Ovary (tissue), 9 donors: ENCODE data around the gene USP4. TPM values are rescaled to one million over a fixed set of nuclear protein-coding genes. Genes with fewer than 3 reads are reported as not detected.

Experiments
- DNase-seq, 5 donors: peaks; one replicate each; pipeline ENCODE4 v3.0.0-alpha.2; 2019 to 2020
- H3K27ac ChIP-seq, 2 donors: fragments of 200-600 bp; one replicate each; pipeline versions ENCODE4 v1.5.1 to v1.8.0; 2019 to 2022
- H3K27me3 ChIP-seq: fragments of 200-600 bp; one replicate; pipeline ENCODE4 v1.8.0; 2022
- H3K36me3 ChIP-seq: fragments of 200-600 bp; sonication (generic); one replicate; pipeline ENCODE4 v1.5.1; 2019
- H3K4me1 ChIP-seq: one replicate; pipeline ENCODE4 v1.8.1; 2013; ENCODE audit warnings: mild to moderate bottlenecking, moderate library complexity; ENCODE audit not compliant: insufficient read depth
- H3K4me3 ChIP-seq: fragments of 200-600 bp; sonication (generic); one replicate; pipeline ENCODE4 v1.5.1; 2017
- H3K9me3 ChIP-seq, 2 donors: fragments of 200-600 bp in 1 of 2; sonication (generic) in 1 of 2; one replicate each; pipeline versions ENCODE4 v1.5.1 to v1.8.1; 2013 to 2019; ENCODE audit warnings: mild to moderate bottlenecking in 1 of 2, moderate library complexity in 1 of 2
- CTCF ChIP-seq, 3 donors: fragments of 450-650 bp in 2 of 3; fragments of 200-600 bp in 1 of 3; IDR thresholded peaks; one replicate each; pipeline versions ENCODE4 v1.5.1 to v1.8.0; 2016 to 2022; ENCODE audit warnings: antibody characterized with exemption in 3 of 3, mild to moderate bottlenecking in 1 of 3
- EP300 ChIP-seq: sonication (generic); formaldehyde crosslinking; IDR thresholded peaks from one replicate; pipeline ENCODE4 v1.6.1; 2017; ENCODE audit warnings: antibody characterized with exemption
- POLR2A ChIP-seq: fragments of 450-650 bp; IDR thresholded peaks from one replicate; pipeline ENCODE4 v1.6.1; 2017; ENCODE audit warnings: antibody characterized with exemption, mild to moderate bottlenecking, moderate library complexity
- WGBS, 3 donors: extraction: QIAGEN DNeasy Blood & Tissue Kit in 1 of 3; methylation state at CpG; one replicate each; pipeline versions ENCODE4 v1.1.5 to v1.1.7; 2013 to 2017; 5-methylcytosine and 5-hydroxymethylcytosine counted together
- intact Hi-C, 4 donors: fragments of 100-400 bp; cut with DNase I; formaldehyde crosslinking; loops; one replicate each; pipeline versions ENCODE4 v1.11.0 to v1.15.1; 2022 to 2023
- polyA plus RNA-seq, 2 donors: library from polyadenylated mRNA; stranded (reverse); fragments of 200-250 nt in 1 of 2; fragments of 350-450 nt in 1 of 2; fragmentation: Illumina TruSeq in 1 of 2; extraction: RNeasy Lipid Tissue Mini Kit (QIAGEN cat#74804) in 1 of 2; gene quantifications; one replicate each; pipeline ENCODE4 v1.2.3, GENCODE V29; 2013 to 2014
- total RNA-seq, 7 donors: library from RNA; depleted of rRNA in 2 of 7; stranded (reverse); fragments of >200 nt in 2 of 7; fragmentation: NEBNext Ultra II Directional in 3 of 7; extraction: Animal tissue kit (Norgen Biotek cat#: 25700) in 3 of 7; gene quantifications; one replicate each; pipeline versions ENCODE4 v1.1.0 to v1.2.4, GENCODE V29; 2016 to 2023
- donor health status: DM: no; HTN: no; CAD: no; lungs with moderate emphysema.
- donor health status: DM: no; HTN: no; CAD: no.
- donor health status: Bipolar disorder and iron deficiency.
- donor health status: DM: yes; HTN: yes; CAD: no.
- donor health status: DM: no; HTN: no; CAD: no.
- donor health status: DM: yes; HTN: yes; CAD: no.

The USP4 gene
- total and polyA plus RNA-seq, 9 donors, result 12.5 to 76.5 (median 52.5) TPM

GRCh38 chr3:49310677-49311076 lies 29.2 kb downstream of the USP4 start:
- no peaks in the 10 kb centered on the region for H3K4me1 ChIP-seq
- no peak for TF ChIP-seq POLR2A
- TF ChIP-seq CTCF (IDR thresholded peaks at IDR 0.05), result no peak
- TF ChIP-seq EP300, result no peak
- no peaks in the 10 kb centered on the region for H3K27me3 ChIP-seq
- 90 to 100% (median 98%) methylated on average over 1 of the region's 1 CpG for WGBS, 3 donors
- no peaks in the 10 kb centered on the region for H3K9me3 ChIP-seq
- no peaks in the 10 kb centered on the region for H3K36me3 ChIP-seq
- intact Hi-C loops, result no loop called here
- no peak overlapping the region for H3K4me3 ChIP-seq
- no peak for DNase-seq
- no peak overlapping the region for H3K27ac ChIP-seq

GRCh38 chr3:49305608-49306007 lies 34.2 kb downstream of the USP4 start:
- Histone ChIP-seq H3K9me3 (no peaks in the 10 kb centered on the region), H3K4me1 (no peaks in the 10 kb centered on the region), H3K27me3 (no peaks in the 10 kb centered on the region), H3K27ac (no peak overlapping the region), H3K36me3 (no peaks in the 10 kb centered on the region), H3K4me3 (no peak overlapping the region)
- no peak for DNase-seq
- 93 to 96% (median 95%) methylated on average over 5 of the region's 5 CpGs for WGBS, 3 donors
- intact Hi-C loops, result no loop called here
- TF ChIP-seq EP300, result no peak

- no peak overlapping the region for H3K27ac ChIP-seq
- no peaks in the 10 kb centered on the region for H3K27me3 ChIP-seq
- intact Hi-C loops, result no loop called here
- TF ChIP-seq POLR2A, result no peak
- TF ChIP-seq EP300, result no peak
- no peak for TF ChIP-seq CTCF (IDR thresholded peaks at IDR 0.05)
- DNase-seq, result no peak
- H3K4me1 ChIP-seq, result no peaks in the 10 kb centered on the region
- WGBS, 3 donors, result 89 to 100% (median 95%) methylated on average over 1 of the region's 1 CpG
- no peaks in the 10 kb centered on the region for H3K9me3 ChIP-seq
- H3K4me3 ChIP-seq, result no peak overlapping the region
- H3K36me3 ChIP-seq, result no peaks in the 10 kb centered on the region
Observed at GRCh38 chr3:49302613-49303012, 37.2 kb downstream of the USP4 start.

GRCh38 chr3:49300595-49300994 lies 39.3 kb downstream of the USP4 start:
- intact Hi-C loops, result no loop called here
- 96 to 100% (median 98%) methylated on average over 3 of the region's 3 CpGs for WGBS, 3 donors
- H3K36me3 ChIP-seq, result no peaks in the 10 kb centered on the region

GRCh38 chr3:49298511-49298910 lies 41.3 kb downstream of the USP4 start:
- intact Hi-C loops, result no loop called here
- Histone ChIP-seq H3K27me3 (no peaks in the 10 kb centered on the region), H3K4me1 (no peaks in the 10 kb centered on the region), H3K36me3 (no peaks in the 10 kb centered on the region), H3K27ac (no peak overlapping the region), H3K9me3 (no peaks in the 10 kb centered on the region), H3K4me3 (no peak overlapping the region)
- no peak for DNase-seq
- WGBS, 3 donors, result 74 to 82% (median 80%) methylated on average over 7 of the region's 7 CpGs
- TF ChIP-seq POLR2A (no peak), EP300 (no peak), CTCF (IDR thresholded peaks at IDR 0.05) (no peak)

More at GRCh38 chr3:49300595-49300994, 39.3 kb downstream of the USP4 start:
- Histone ChIP-seq H3K4me3 (no peak overlapping the region), H3K4me1 (no peaks in the 10 kb centered on the region), H3K27ac (no peak overlapping the region), H3K9me3 (no peaks in the 10 kb centered on the region), H3K27me3 (no peaks in the 10 kb centered on the region)
- TF ChIP-seq CTCF (IDR thresholded peaks at IDR 0.05) (no peak), EP300 (no peak), POLR2A (no peak)
- no peak for DNase-seq
